K562 (cell line): ENCODE data around the gene CTF1. TPM values are rescaled to one million over a fixed set of nuclear protein-coding genes. Genes with fewer than 3 reads are reported as not detected.

Experiments used
- FOS ChIP-seq: IDR thresholded peaks from 3 replicates; pipeline ENCODE4 v1.6.1; 2011; ENCODE audit not compliant: insufficient read length; ENCODE audit errors: extremely low read depth
- FOXA3 ChIP-seq, 2 experiments: fragments of 450-650 bp in 1 of 2; sonication (generic) in 1 of 2; formaldehyde crosslinking; IDR thresholded peaks in 1 of 2; conservative IDR thresholded peaks in 1 of 2; 2 replicates each; pipeline versions ENCODE4 v1.4.0 to v1.8.0; 2020 to 2022; ENCODE audit warnings: mild to moderate bottlenecking in 2 of 2, missing genetic modification reagents in 1 of 2
- GATA2 ChIP-seq: sonication (generic); formaldehyde crosslinking; IDR thresholded peaks from 2 replicates; pipeline ENCODE4 v1.4.0; 2020; ENCODE audit warnings: mild to moderate bottlenecking, missing genetic modification reagents
- HMG20A ChIP-seq: fragments of 450-650 bp; formaldehyde crosslinking; conservative IDR thresholded peaks from 2 replicates; pipeline ENCODE4 v1.4.0; 2020; ENCODE audit warnings: mild to moderate bottlenecking, mixed read lengths
- MBD2 ChIP-seq: sonication (generic); IDR thresholded peaks from 2 replicates; pipeline ENCODE4 v1.6.1; 2016; ENCODE audit warnings: low read depth, borderline replicate concordance
- NBN ChIP-seq: fragments of 450-650 bp; IDR thresholded peaks from 2 replicates; pipeline ENCODE4 v1.6.1; 2016; ENCODE audit warnings: low read depth, mild to moderate bottlenecking
- SP1 ChIP-seq: sonication (generic); formaldehyde crosslinking; IDR thresholded peaks from 2 replicates; pipeline ENCODE4 v1.8.1; 2022; ENCODE audit warnings: mild to moderate bottlenecking, missing genetic modification reagents
- SRSF7 ChIP-seq: fragments of 200-400 bp; formaldehyde crosslinking; optimal IDR thresholded peaks from 2 replicates; pipeline ENCODE3; 2017; ENCODE audit warnings: mild to moderate bottlenecking, low read depth, low read length
- YBX1 ChIP-seq: fragments of 450-650 bp; IDR thresholded peaks from 2 replicates; pipeline ENCODE4 v1.7.1; 2016; ENCODE audit warnings: mild to moderate bottlenecking
- ZBTB17 ChIP-seq: fragments of 450-650 bp; formaldehyde crosslinking; IDR thresholded peaks from 2 replicates; pipeline ENCODE4 v1.4.0; 2020; ENCODE audit warnings: mild to moderate bottlenecking
- ZC3H8 ChIP-seq: fragments of 450-650 bp; IDR thresholded peaks from 2 replicates; pipeline ENCODE4 v1.6.1; 2017
- ZKSCAN1 ChIP-seq: fragments of 150-350 bp; IDR thresholded peaks from 2 replicates; pipeline ENCODE4 v1.6.1; 2016; ENCODE audit warnings: low read depth, low read length
- ZNF146 ChIP-seq: IDR thresholded peaks from one replicate; pipeline ENCODE4 v1.6.1; 2018; ENCODE audit warnings: missing compliant biosample characterization; ENCODE audit not compliant: unreplicated experiment
- ZNF184 ChIP-seq: sonication (generic); formaldehyde crosslinking; IDR thresholded peaks from 2 replicates; pipeline ENCODE4 v1.5.0; 2020; ENCODE audit warnings: missing genetic modification reagents
- ZNF311 ChIP-seq: fragments of 250-450 bp; sonication (Bioruptor Pico); IDR thresholded peaks from 2 replicates; pipeline ENCODE4 v1.4.0; 2020; ENCODE audit warnings: mild to moderate bottlenecking, moderate library complexity
- ZNF384 ChIP-seq: IDR thresholded peaks from 2 replicates; pipeline ENCODE4 v1.6.1; 2012; ENCODE audit warnings: low read depth, low read length, improper control_type of control experiment
- ZNF561 ChIP-seq: fragments of 450-650 bp; formaldehyde crosslinking; conservative IDR thresholded peaks from 2 replicates; pipeline ENCODE4 v1.4.0; 2020; ENCODE audit warnings: mild to moderate bottlenecking, moderate library complexity
- ZNF57 ChIP-seq: fragments of 450-650 bp; formaldehyde crosslinking; IDR thresholded peaks from 2 replicates; pipeline ENCODE4 v1.4.0; 2020; ENCODE audit warnings: mild to moderate bottlenecking, moderate library complexity
- ZNF785 ChIP-seq: fragments of 250-450 bp; sonication (Bioruptor Pico); IDR thresholded peaks from 2 replicates; pipeline ENCODE4 v1.4.0; 2020; ENCODE audit warnings: mild to moderate bottlenecking
- polyA plus RNA-seq, 8 experiments: library from polyadenylated mRNA; depleted of rRNA in 4 of 8; stranded (reverse) in 5 of 8; unstranded in 3 of 8; fragments of >200 nt; fragmentation: Nextera tagmentation in 2 of 8; fragmentation: Illumina TruSeq in 1 of 8; extraction: Ambion mirVana in 2 of 8; extraction: Trizol in 1 of 8; gene quantifications; 2 replicates each; pipeline versions ENCODE4 v1.2.1 to v1.2.3, GENCODE V29; 2011 to 2014; ENCODE audit warnings: inconsistent platforms in 1 of 8, missing spikeins in 1 of 8
- total RNA-seq, 7 experiments: library from RNA; depleted of rRNA in 6 of 7; stranded (reverse); fragments of >200 nt in 6 of 7; fragmentation: Illumina TruSeq in 2 of 7; extraction: Trizol in 2 of 7; gene quantifications; 2 replicates each; pipeline versions ENCODE4 v1.2.1 to v1.2.3, GENCODE V29; 2011 to 2021; ENCODE audit warnings: low replicate concordance in 1 of 7
- TF ChIP-seq, protein P1 (sequence below), 2 experiments: fragments of 450-650 bp in 1 of 2; IDR thresholded peaks; 2 replicates each; pipeline ENCODE4 v1.6.1; 2011 to 2017; ENCODE audit warnings: low read depth in 2 of 2, antibody characterized with exemption in 1 of 2, borderline replicate concordance in 1 of 2, low read length in 1 of 2, mild to moderate bottlenecking in 1 of 2, mixed read lengths in 1 of 2; ENCODE audit not compliant: control insufficient read depth in 1 of 2
- TF ChIP-seq, protein P2 (sequence below), 2 experiments: fragments of 150-350 bp in 1 of 2; IDR thresholded peaks; 2 replicates each; pipeline ENCODE4 v1.6.1; 2012 to 2016; ENCODE audit warnings: low read depth in 2 of 2, low read length in 2 of 2, mild to moderate bottlenecking in 1 of 2, moderate library complexity in 1 of 2
- TF ChIP-seq, protein P3 (sequence below): fragments of 450-650 bp; formaldehyde crosslinking; IDR thresholded peaks from 2 replicates; pipeline ENCODE4 v1.4.0; 2020; ENCODE audit warnings: mild to moderate bottlenecking

The CTF1 gene
- total and polyA plus RNA-seq, 9 of the 15 experiments (the other 6 are each of a cell fraction or from before 2014, with no cell fraction given) = 0.24 to 2.5 (median 0.44) TPM

DNA sequence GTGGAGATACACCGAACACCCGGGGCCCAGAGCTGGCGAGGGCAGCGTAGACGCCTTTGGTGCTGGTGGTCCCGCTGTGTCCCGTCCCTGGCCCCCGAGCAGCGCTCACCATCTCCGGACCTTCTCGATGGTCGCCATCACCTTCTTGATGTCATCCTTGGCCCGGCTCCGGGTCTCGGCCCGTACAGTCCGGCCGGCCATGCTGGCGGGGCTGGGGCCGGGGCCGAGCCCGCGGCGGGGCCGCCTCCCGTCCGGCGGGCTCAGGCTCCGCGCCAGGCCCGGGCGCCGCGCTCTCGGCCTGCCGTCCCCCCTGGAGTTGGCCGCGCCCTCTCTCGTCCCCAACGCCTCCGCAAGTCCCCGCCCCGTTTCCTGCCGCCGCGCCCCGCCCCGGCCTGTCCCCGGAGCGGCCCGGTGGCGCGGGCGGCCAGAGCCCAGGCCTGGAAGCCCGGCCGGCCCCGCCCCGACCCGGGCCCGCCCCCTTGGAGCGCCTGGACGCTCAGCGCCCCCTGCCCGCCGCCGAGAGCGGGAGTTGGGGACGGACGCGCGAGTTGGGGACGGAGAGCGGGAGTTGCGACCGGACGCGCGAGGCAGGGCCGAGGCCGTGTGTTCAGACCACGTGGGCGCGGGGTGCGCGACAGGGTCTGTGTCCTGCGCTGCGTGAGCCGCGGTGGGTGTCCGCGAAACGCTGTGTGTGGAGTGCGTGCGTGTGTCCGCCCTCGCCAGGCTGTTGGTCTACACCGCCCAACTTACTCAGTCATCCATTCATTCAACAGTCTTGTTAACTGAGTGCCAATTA, 2.5 kb upstream of the CTF1 start, which contains the start of gene BCL7C (continued):
- TF ChIP-seq, protein P1, sequence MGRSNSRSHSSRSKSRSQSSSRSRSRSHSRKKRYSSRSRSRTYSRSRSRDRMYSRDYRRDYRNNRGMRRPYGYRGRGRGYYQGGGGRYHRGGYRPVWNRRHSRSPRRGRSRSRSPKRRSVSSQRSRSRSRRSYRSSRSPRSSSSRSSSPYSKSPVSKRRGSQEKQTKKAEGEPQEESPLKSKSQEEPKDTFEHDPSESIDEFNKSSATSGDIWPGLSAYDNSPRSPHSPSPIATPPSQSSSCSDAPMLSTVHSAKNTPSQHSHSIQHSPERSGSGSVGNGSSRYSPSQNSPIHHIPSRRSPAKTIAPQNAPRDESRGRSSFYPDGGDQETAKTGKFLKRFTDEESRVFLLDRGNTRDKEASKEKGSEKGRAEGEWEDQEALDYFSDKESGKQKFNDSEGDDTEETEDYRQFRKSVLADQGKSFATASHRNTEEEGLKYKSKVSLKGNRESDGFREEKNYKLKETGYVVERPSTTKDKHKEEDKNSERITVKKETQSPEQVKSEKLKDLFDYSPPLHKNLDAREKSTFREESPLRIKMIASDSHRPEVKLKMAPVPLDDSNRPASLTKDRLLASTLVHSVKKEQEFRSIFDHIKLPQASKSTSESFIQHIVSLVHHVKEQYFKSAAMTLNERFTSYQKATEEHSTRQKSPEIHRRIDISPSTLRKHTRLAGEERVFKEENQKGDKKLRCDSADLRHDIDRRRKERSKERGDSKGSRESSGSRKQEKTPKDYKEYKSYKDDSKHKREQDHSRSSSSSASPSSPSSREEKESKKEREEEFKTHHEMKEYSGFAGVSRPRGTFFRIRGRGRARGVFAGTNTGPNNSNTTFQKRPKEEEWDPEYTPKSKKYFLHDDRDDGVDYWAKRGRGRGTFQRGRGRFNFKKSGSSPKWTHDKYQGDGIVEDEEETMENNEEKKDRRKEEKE (IDR thresholded peaks at IDR 0.05; ENCODE audit: borderline replicate concordance in 1 of 2, control insufficient read depth in 1 of 2, low read depth in 2 of 2, low read length in 1 of 2) = no peak
- no peak for TF ChIP-seq GATA2 (CRISPR knock-in tag)
- TF ChIP-seq, protein P2, sequence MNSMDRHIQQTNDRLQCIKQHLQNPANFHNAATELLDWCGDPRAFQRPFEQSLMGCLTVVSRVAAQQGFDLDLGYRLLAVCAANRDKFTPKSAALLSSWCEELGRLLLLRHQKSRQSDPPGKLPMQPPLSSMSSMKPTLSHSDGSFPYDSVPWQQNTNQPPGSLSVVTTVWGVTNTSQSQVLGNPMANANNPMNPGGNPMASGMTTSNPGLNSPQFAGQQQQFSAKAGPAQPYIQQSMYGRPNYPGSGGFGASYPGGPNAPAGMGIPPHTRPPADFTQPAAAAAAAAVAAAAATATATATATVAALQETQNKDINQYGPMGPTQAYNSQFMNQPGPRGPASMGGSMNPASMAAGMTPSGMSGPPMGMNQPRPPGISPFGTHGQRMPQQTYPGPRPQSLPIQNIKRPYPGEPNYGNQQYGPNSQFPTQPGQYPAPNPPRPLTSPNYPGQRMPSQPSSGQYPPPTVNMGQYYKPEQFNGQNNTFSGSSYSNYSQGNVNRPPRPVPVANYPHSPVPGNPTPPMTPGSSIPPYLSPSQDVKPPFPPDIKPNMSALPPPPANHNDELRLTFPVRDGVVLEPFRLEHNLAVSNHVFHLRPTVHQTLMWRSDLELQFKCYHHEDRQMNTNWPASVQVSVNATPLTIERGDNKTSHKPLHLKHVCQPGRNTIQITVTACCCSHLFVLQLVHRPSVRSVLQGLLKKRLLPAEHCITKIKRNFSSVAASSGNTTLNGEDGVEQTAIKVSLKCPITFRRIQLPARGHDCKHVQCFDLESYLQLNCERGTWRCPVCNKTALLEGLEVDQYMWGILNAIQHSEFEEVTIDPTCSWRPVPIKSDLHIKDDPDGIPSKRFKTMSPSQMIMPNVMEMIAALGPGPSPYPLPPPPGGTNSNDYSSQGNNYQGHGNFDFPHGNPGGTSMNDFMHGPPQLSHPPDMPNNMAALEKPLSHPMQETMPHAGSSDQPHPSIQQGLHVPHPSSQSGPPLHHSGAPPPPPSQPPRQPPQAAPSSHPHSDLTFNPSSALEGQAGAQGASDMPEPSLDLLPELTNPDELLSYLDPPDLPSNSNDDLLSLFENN (IDR thresholded peaks at IDR 0.05; ENCODE audit: low read depth in 2 of 2, low read length in 2 of 2) = no peak
- no peak for TF ChIP-seq SRSF7
- TF ChIP-seq ZNF561 (CRISPR knock-in tag) = no peak
- TF ChIP-seq YBX1 = no peak
- TF ChIP-seq ZNF57 (CRISPR knock-in tag) = peak; percentile 85
- TF ChIP-seq FOS = no peak
- no peak for TF ChIP-seq HMG20A (CRISPR knock-in tag)
- no peak for TF ChIP-seq ZNF384
- TF ChIP-seq ZNF184 = no peak
- peak in 1 of 2 experiments; percentile 92; a peak in 2 of 4 replicates for TF ChIP-seq FOXA3 (CRISPR knock-in tag; conservative IDR thresholded peaks at IDR 0.05 in 1 of 2, IDR thresholded peaks at IDR 0.05 in 1 of 2)
- TF ChIP-seq, protein P3, sequence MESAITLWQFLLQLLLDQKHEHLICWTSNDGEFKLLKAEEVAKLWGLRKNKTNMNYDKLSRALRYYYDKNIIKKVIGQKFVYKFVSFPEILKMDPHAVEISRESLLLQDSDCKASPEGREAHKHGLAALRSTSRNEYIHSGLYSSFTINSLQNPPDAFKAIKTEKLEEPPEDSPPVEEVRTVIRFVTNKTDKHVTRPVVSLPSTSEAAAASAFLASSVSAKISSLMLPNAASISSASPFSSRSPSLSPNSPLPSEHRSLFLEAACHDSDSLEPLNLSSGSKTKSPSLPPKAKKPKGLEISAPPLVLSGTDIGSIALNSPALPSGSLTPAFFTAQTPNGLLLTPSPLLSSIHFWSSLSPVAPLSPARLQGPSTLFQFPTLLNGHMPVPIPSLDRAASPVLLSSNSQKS (CRISPR knock-in tag) = no peak
- TF ChIP-seq SP1 (CRISPR knock-in tag) = peak; percentile 91
- no peak for TF ChIP-seq ZNF146 (CRISPR knock-in tag)
- 0 out of 2 replicates have a peak, but pooled peaks have one; percentile 12 for TF ChIP-seq MBD2
- TF ChIP-seq ZBTB17 (CRISPR knock-in tag) = peak; percentile 60; the same call in 1 of the 2 replicates
- no peak for TF ChIP-seq ZNF785
- TF ChIP-seq ZC3H8 = no peak
- TF ChIP-seq ZKSCAN1 = no peak
- peak; percentile 53; the same call in 1 of the 2 replicates for TF ChIP-seq NBN
- TF ChIP-seq ZNF311 = no peak
